ENCODE measurements around the gene CAP2. TPM values are rescaled to one million over a fixed set of nuclear protein-coding genes. Genes with fewer than 3 reads are reported as not detected.
"Not testable (repeated sequence)": the region's sequence is repeated elsewhere in the genome, so short reads cannot be mapped to it uniquely, and the experiment has no call there.

CAP2 gene
- total RNA-seq, 1 experiment from 2014 or later: 45.1 TPM

GRCh38 chr6:17574866-17575560 is 181.6 kb downstream of the CAP2 start:
- peak; percentile 64 for DNase-seq (ENCODE audit: low read depth)

- DNase-seq (ENCODE audit: low read depth): no peak
Observed at GRCh38 chr6:17577059-17577458, 183.7 kb downstream of the CAP2 start.

- DNase-seq (ENCODE audit: low read depth): no peak
Observed at GRCh38 chr6:17580518-17581048, 187.2 kb downstream of the CAP2 start.

- DNase-seq (ENCODE audit: low read depth): not testable (repeated sequence)
Observed at GRCh38 chr6:17581282-17581681, 187.9 kb downstream of the CAP2 start.

- peak; percentile 51 for DNase-seq (ENCODE audit: low read depth)
Observed at GRCh38 chr6:17583811-17584210, 190.4 kb downstream of the CAP2 start.

- DNase-seq (ENCODE audit: low read depth): peak; percentile 82
Observed at GRCh38 chr6:17584241-17584803, 190.9 kb downstream of the CAP2 start.

- DNase-seq (ENCODE audit: low read depth): peak; percentile 30
Observed at GRCh38 chr6:17585766-17586490, 192.5 kb downstream of the CAP2 start.

- not testable (repeated sequence) for DNase-seq (ENCODE audit: low read depth)
Observed at GRCh38 chr6:17586623-17587022, 193.2 kb downstream of the CAP2 start.

- DNase-seq (ENCODE audit: low read depth): no peak
Observed at GRCh38 chr6:17588011-17588410, 194.6 kb downstream of the CAP2 start.

GRCh38 chr6:17589406-17590096 is 196.2 kb downstream of the CAP2 start:
- DNase-seq (ENCODE audit: low read depth): peak; percentile 77

GRCh38 chr6:17591287-17591686 is 197.9 kb downstream of the CAP2 start:
- DNase-seq (ENCODE audit: low read depth): no peak

GRCh38 chr6:17593246-17593645 is 199.9 kb downstream of the CAP2 start:
- no peak for DNase-seq (ENCODE audit: low read depth)

- no peak for DNase-seq (ENCODE audit: low read depth)
Observed at GRCh38 chr6:17596085-17596484, 202.7 kb downstream of the CAP2 start.

GRCh38 chr6:17599877-17600526 is 206.6 kb downstream of the CAP2 start, which contains the start of gene FAM8A1:
Gene FAM8A1 (plus strand): TSS chr6:17600302. CDS start chr6:17600410, 108 bp downstream.
- peak; percentile 81 for DNase-seq (ENCODE audit: low read depth)

GRCh38 chr6:17600527-17601385 is 207.4 kb downstream of the CAP2 start:
- DNase-seq (ENCODE audit: low read depth): peak; percentile 24

- no peak for DNase-seq (ENCODE audit: low read depth)
Observed at GRCh38 chr6:17601386-17601703, 207.9 kb downstream of the CAP2 start.

GRCh38 chr6:17602888-17603287 is 209.5 kb downstream of the CAP2 start:
- no peak for DNase-seq (ENCODE audit: low read depth)

- no peak for DNase-seq (ENCODE audit: low read depth)
Observed at GRCh38 chr6:17606606-17607005, 213.2 kb downstream of the CAP2 start.
